ENCODE measurements around the gene COMMD1.
A peak's percentile ranks its signal among the peaks of the same experiment; 100 is the strongest.

The COMMD1 gene

DNA sequence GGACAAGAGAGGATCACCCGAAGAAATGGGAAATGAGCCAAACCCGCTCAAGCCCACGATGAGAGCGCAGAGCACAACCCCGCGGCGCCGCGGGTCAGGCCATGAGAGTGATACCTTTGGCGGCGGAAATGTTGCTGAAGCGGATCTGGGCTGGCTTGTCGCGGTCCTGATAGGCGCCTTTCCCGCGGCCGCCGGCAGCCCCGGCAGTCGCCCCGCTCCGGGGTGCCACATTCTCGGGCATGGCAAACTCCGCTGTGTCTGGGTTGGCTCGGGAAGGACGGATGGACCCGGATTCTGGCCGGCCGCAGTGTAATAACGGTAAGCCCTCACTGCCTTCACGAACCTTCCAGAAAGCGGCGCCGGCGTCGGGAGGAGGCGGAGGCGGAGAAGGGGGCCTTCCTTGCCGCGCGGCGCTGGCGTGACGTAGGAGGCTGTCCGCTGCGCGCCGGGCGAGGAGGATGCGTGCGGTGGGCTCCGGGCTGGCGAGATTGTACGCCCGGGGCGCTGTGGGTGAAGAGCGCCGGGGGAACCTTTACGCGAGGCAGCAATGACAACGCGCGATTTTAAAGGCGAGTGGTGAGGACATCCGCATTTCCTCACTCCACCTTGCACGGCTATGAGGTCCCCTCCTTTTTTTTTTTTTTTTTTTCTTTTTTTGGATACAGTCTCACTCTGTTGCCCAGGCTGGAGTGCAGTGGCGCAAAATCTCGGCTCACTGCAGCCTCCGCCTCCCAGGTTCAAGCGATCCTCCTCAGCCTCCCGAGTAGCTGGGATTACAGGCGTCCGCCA lies 17.0 kb upstream of the COMMD1 start, which contains the start of gene CCT4 (continued):
- peak; percentile 85 for TF ChIP-seq ZXDB (tag by site-specific recombination; IDR thresholded peaks at IDR 0.05)
- TF ChIP-seq ZNF157 (tag by site-specific recombination; IDR thresholded peaks at IDR 0.05), result no peak
- TF ChIP-seq ZNF146 (tag by site-specific recombination; IDR thresholded peaks at IDR 0.05), result no peak
- peak; percentile 79 for TF ChIP-seq ZNF76 (tag by site-specific recombination; IDR thresholded peaks at IDR 0.05; ENCODE audit: borderline replicate concordance, low read depth)
- no peak for TF ChIP-seq ZNF514 (tag by site-specific recombination; IDR thresholded peaks at IDR 0.05)
- TF ChIP-seq, protein P1, sequence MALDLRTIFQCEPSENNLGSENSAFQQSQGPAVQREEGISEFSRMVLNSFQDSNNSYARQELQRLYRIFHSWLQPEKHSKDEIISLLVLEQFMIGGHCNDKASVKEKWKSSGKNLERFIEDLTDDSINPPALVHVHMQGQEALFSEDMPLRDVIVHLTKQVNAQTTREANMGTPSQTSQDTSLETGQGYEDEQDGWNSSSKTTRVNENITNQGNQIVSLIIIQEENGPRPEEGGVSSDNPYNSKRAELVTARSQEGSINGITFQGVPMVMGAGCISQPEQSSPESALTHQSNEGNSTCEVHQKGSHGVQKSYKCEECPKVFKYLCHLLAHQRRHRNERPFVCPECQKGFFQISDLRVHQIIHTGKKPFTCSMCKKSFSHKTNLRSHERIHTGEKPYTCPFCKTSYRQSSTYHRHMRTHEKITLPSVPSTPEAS (tag by site-specific recombination; IDR thresholded peaks at IDR 0.05), result peak; percentile 59
- TF ChIP-seq TCF7L2 (IDR thresholded peaks at IDR 0.05; ENCODE audit: borderline replicate concordance, low read depth, low read length), result no peak
- TF ChIP-seq ZNF274 (IDR thresholded peaks at IDR 0.05; ENCODE audit: low read length), result no peak
- no peak for TF ChIP-seq ZNF274 (tag by site-specific recombination; IDR thresholded peaks at IDR 0.05; ENCODE audit: borderline replicate concordance)
- no peak for TF ChIP-seq ZNF529 (tag by site-specific recombination; IDR thresholded peaks at IDR 0.05; ENCODE audit: insufficient replicate concordance)
- TF ChIP-seq, protein P2, sequence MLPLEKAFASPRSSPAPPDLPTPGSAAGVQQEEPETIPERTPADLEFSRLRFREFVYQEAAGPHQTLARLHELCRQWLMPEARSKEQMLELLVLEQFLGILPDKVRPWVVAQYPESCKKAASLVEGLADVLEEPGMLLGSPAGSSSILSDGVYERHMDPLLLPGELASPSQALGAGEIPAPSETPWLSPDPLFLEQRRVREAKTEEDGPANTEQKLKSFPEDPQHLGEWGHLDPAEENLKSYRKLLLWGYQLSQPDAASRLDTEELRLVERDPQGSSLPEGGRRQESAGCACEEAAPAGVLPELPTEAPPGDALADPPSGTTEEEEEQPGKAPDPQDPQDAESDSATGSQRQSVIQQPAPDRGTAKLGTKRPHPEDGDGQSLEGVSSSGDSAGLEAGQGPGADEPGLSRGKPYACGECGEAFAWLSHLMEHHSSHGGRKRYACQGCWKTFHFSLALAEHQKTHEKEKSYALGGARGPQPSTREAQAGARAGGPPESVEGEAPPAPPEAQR (tag by site-specific recombination; IDR thresholded peaks at IDR 0.05), result no peak
- no peak for TF ChIP-seq ZNF354C (tag by site-specific recombination; IDR thresholded peaks at IDR 0.05; ENCODE audit: borderline replicate concordance, low read depth)
- TF ChIP-seq SP3 (tag by site-specific recombination; IDR thresholded peaks at IDR 0.05), result peak; percentile 84
- TF ChIP-seq ZNF202 (tag by site-specific recombination; IDR thresholded peaks at IDR 0.05; ENCODE audit: borderline replicate concordance), result no peak
- TF ChIP-seq ZNF521 (tag by site-specific recombination; IDR thresholded peaks at IDR 0.05), result no peak
- no peak for TF ChIP-seq ZNF548 (tag by site-specific recombination; IDR thresholded peaks at IDR 0.05)
- peak; percentile 48; the same call in 1 of the 2 replicates for TF ChIP-seq ZNF600 (tag by site-specific recombination; IDR thresholded peaks at IDR 0.05)
- no peak for TF ChIP-seq ZNF423 (tag by site-specific recombination; IDR thresholded peaks at IDR 0.05)
- 0 out of 2 replicates have a peak, but pooled peaks have one; percentile 20 for TF ChIP-seq ZBTB10 (tag by site-specific recombination; IDR thresholded peaks at IDR 0.05)
- TF ChIP-seq GLIS2 (tag by site-specific recombination; IDR thresholded peaks at IDR 0.05), result peak; percentile 22; the same call in 1 of the 2 replicates
- TF ChIP-seq, protein P3, sequence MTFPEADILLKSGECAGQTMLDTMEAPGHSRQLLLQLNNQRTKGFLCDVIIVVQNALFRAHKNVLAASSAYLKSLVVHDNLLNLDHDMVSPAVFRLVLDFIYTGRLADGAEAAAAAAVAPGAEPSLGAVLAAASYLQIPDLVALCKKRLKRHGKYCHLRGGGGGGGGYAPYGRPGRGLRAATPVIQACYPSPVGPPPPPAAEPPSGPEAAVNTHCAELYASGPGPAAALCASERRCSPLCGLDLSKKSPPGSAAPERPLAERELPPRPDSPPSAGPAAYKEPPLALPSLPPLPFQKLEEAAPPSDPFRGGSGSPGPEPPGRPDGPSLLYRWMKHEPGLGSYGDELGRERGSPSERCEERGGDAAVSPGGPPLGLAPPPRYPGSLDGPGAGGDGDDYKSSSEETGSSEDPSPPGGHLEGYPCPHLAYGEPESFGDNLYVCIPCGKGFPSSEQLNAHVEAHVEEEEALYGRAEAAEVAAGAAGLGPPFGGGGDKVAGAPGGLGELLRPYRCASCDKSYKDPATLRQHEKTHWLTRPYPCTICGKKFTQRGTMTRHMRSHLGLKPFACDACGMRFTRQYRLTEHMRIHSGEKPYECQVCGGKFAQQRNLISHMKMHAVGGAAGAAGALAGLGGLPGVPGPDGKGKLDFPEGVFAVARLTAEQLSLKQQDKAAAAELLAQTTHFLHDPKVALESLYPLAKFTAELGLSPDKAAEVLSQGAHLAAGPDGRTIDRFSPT (tag by site-specific recombination; IDR thresholded peaks at IDR 0.05), result peak; percentile 83; the same call in 1 of the 2 replicates
- TF ChIP-seq ZNF138 (tag by site-specific recombination; IDR thresholded peaks at IDR 0.05; ENCODE audit: borderline replicate concordance), result no peak
- TF ChIP-seq, protein P4, sequence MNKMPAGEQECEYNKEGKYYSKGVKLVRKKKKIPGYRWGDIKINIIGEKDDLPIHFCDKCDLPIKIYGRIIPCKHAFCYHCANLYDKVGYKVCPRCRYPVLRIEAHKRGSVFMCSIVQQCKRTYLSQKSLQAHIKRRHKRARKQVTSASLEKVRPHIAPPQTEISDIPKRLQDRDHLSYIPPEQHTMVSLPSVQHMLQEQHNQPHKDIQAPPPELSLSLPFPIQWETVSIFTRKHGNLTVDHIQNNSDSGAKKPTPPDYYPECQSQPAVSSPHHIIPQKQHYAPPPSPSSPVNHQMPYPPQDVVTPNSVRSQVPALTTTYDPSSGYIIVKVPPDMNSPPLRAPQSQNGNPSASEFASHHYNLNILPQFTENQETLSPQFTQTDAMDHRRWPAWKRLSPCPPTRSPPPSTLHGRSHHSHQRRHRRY (tag by site-specific recombination; IDR thresholded peaks at IDR 0.05), result no peak
- TF ChIP-seq ZNF391 (tag by site-specific recombination; IDR thresholded peaks at IDR 0.05; ENCODE audit: borderline replicate concordance, low read depth), result peak; percentile 25; the same call in 1 of the 2 replicates
- TF ChIP-seq ZNF571 (tag by site-specific recombination; IDR thresholded peaks at IDR 0.05), result no peak
- no peak for TF ChIP-seq ZNF280C (tag by site-specific recombination; IDR thresholded peaks at IDR 0.05)
